Stimulated activated naive CD8-positive, alpha-beta T cell treated with anti-CD3 and anti-CD28 coated beads, Interleukin-15, Interleukin-2, amounts not matched to agents 100 ng/mL and 50 ng/mL, for 24 hours (primary cell): Measurements from ENCODE around the gene SUCLG2.

Source experiments
- H3K27ac Mint-ChIP-seq: one replicate; pipeline ENCODE4 v1.8.0; 2021; ENCODE audit warnings: mild to moderate bottlenecking, mixed read lengths
- H3K27me3 Mint-ChIP-seq: one replicate; pipeline ENCODE4 v1.8.0; 2021; ENCODE audit warnings: mixed read lengths
- H3K36me3 Mint-ChIP-seq: one replicate; pipeline ENCODE4 v1.8.0; 2021; ENCODE audit warnings: low read depth, mixed read lengths
- H3K4me1 Mint-ChIP-seq: one replicate; pipeline ENCODE4 v1.8.0; 2021; ENCODE audit warnings: low read depth, mixed read lengths
- H3K4me3 Mint-ChIP-seq: one replicate; pipeline ENCODE4 v1.8.0; 2021; ENCODE audit warnings: mild to moderate bottlenecking, mixed read lengths
- H3K9me3 Mint-ChIP-seq: one replicate; pipeline ENCODE4 v1.8.0; 2021; ENCODE audit warnings: mixed read lengths

Gene SUCLG2

DNA sequence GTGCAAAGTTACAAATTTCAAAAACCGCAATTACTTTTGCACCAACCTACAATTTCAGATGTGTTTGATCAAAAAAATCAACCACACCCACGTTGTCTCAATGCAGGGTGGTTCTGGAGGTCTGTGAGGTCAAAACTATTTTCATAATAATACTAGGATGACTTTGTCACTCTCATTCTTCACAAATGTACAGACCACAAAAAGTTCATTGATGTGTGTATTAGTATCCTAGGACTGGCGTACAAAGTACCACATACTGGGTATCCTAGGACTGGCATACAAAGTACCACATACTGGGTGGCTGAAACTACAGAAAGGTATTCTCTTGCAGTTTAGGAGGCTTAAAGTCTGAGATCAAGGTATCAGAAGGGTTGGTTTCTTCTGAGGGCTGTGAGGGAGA, 13.0 kb downstream of the SUCLG2 start:
- H3K4me1 Mint-ChIP-seq: peaks cover 78% of the 10 kb centered on the region
- H3K9me3 Mint-ChIP-seq: no peaks in the 10 kb centered on the region
- H3K27me3 Mint-ChIP-seq: no peaks in the 10 kb centered on the region
- peaks cover 86% of the 10 kb centered on the region for H3K36me3 Mint-ChIP-seq
- H3K27ac Mint-ChIP-seq: no peak overlapping the region
- H3K4me3 Mint-ChIP-seq: no peak overlapping the region

DNA sequence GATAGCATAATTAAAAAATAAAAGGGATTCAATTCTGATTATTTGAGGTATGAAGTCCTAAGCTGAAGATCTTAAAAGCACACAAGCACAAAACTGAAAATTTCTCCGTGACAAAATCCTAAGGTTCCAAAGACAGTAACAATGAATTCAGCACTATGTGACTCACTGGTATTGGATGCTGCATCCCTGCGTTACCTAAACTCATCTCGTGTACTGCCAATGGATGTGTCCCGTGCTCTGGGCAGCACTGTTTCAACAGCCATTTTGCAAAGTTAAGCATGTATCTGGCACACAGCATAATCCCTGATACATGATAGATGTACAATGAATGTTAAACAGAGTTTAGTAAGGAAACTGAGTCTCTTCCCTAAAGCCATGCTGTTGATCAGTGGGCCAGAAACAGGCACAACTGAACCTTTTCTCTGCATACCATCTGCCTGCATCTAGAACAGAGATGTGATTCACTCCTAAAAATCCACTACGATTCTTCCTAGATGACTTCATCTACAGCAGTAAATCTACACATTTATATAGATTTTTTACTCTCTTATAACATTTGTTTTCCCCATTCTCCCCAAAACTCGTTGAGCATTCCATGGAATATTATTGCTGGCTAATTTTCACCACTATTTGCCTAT, 14.3 kb downstream of the SUCLG2 start:
- peaks cover 79% of the 10 kb centered on the region for H3K4me1 Mint-ChIP-seq
- H3K4me3 Mint-ChIP-seq: no peak overlapping the region
- H3K27me3 Mint-ChIP-seq: no peaks in the 10 kb centered on the region
- no peaks in the 10 kb centered on the region for H3K9me3 Mint-ChIP-seq
- peaks cover 86% of the 10 kb centered on the region for H3K36me3 Mint-ChIP-seq
- H3K27ac Mint-ChIP-seq: no peak overlapping the region

DNA sequence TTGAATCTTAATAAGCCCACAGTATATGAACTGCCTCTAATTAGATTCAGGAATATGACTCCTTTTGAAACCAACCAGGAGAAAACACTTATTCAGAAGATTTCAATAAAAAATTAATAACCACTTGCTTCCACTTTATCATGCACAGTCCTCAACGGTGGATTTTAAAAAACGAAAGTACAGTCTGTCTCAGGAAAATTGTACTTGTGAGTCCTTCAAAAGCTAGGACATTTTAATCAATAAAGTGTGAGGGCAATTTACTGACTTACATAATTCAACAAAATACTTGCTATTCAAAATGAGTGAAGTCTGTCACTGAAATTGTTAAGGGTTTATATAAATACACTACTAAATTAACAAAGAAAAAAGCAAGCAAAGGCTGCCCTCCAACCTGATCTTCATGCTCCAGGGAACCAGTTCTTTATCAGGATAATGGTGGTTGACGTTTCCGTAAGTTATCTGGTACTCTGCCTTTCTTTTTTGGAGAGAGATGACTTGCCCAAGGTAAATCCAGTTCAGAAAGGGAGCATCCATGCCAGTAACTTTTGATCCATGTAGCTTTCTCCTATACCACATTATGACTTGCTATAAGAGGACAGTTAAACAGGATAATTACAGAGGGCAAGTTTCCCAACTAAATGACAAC, 17.0 kb downstream of the SUCLG2 start:
- no peaks in the 10 kb centered on the region for H3K27me3 Mint-ChIP-seq
- peaks cover 77% of the 10 kb centered on the region for H3K36me3 Mint-ChIP-seq
- H3K4me3 Mint-ChIP-seq: no peak overlapping the region
- no peak overlapping the region for H3K27ac Mint-ChIP-seq
- no peaks in the 10 kb centered on the region for H3K9me3 Mint-ChIP-seq
- H3K4me1 Mint-ChIP-seq: peaks cover 83% of the 10 kb centered on the region

DNA sequence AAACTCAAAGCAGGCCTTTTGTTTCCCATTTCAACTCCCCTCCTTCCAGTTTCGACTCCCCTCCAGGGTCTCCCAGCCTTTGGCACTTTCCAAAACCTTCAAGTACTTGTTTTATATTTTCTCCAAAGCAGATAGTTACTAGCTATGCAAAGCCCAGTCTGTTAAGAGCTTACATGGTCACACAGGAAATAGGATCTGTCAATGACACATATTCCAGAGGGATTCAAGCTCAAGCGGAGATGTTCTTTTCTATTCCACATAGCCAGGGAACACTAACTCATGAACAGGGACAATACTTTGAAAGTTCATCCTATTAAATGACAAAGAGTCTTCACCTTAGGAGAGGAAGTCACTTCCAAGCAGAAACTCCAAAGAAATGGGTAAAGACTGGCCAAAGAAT, 18.6 kb downstream of the SUCLG2 start:
- Mint-ChIP-seq H3K4me3 (peak overlapping the region; percentile 37), H3K36me3 (peaks cover 75% of the 10 kb centered on the region), H3K27me3 (no peaks in the 10 kb centered on the region), H3K27ac (peak overlapping the region; percentile 36), H3K4me1 (peaks cover 72% of the 10 kb centered on the region), H3K9me3 (no peaks in the 10 kb centered on the region)

DNA sequence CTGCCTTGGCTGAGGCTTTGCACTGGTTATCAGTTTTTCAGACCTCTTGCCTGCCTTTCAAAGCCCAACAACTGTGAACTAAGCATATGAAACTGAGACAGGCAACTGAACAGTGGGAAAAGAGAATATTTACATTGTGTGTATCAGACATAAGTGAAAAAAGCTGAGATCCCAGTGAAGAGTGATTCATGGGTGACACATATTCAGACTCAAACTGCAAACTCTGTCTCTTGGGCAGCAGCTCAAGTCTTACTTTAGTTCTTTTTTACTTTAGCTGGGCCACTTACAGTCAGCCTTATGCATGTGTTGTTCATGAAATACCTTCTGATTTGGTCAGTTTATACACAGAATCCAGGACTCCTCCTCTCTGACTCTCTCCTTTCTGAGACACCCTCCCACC, 19.2 kb downstream of the SUCLG2 start:
- peak overlapping the region; percentile 37 for H3K4me3 Mint-ChIP-seq
- H3K27ac Mint-ChIP-seq: peak overlapping the region; percentile 76
- H3K27me3 Mint-ChIP-seq: no peaks in the 10 kb centered on the region
- H3K4me1 Mint-ChIP-seq: peaks cover 72% of the 10 kb centered on the region
- H3K9me3 Mint-ChIP-seq: no peaks in the 10 kb centered on the region
- H3K36me3 Mint-ChIP-seq: peaks cover 72% of the 10 kb centered on the region

DNA sequence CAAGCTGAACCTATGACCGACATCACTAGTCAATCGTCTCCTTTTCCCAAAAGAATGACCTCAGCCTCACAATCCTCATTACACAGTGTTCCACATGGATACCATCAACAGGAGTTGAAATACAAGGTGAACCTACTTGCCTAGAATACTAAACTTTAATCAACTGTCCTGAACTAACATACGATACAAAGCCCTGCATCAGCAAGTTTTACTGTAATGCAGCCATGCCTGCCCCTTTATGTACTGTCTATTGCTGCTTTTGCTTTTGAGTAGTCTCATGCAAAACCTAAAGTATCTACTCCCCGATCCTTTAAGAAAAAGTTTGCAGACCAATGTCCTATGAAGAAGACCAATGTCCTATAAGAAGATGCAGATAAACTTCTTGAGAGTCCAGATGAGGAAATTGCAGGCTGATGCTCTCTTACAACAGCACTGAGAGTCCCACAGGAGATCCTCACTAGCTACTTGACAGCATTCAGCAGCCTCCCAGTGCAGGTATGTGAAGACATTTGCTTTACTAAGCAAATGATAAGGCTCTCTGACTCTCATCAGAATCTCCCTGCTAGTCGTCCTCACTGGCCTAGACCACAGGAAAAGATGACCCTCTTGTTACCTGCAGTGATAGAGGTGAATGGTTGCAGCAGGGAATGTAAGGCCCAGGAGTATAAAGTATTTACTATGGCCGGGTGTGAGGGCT, 23.6 kb downstream of the SUCLG2 start:
- Mint-ChIP-seq H3K27me3 (no peaks in the 10 kb centered on the region), H3K36me3 (peaks cover 68% of the 10 kb centered on the region)

DNA sequence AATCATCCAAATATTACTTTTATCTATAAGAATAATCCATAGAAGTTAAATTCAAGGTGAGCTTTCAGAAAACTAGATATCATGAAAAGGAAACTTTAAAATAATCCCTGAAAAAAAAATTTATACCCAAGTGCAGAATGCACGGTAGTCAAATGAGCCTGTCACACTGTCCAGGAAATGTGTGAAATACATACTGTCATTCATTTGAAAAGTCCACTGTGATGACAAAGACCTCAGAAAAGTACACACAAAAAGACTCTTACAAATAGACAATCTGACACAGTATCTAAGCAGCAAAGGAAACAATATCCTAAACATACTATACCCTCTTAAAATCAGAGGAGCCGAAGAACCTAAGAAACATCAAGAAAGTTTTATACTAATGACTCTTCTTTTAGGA, 29.7 kb downstream of the SUCLG2 start:
- H3K27me3 Mint-ChIP-seq: no peaks in the 10 kb centered on the region
- H3K4me1 Mint-ChIP-seq: peaks cover 55% of the 10 kb centered on the region
- peaks cover 87% of the 10 kb centered on the region for H3K36me3 Mint-ChIP-seq
- no peak overlapping the region for H3K4me3 Mint-ChIP-seq
- peaks cover 4% of the 10 kb centered on the region for H3K9me3 Mint-ChIP-seq
- peak overlapping the region; percentile 37 for H3K27ac Mint-ChIP-seq

More for the DNA sequence above, 23.6 kb downstream of the SUCLG2 start:
- Mint-ChIP-seq H3K9me3 (peaks cover 4% of the 10 kb centered on the region), H3K4me3 (no peak overlapping the region), H3K27ac (no peak overlapping the region), H3K4me1 (peaks cover 51% of the 10 kb centered on the region)

DNA sequence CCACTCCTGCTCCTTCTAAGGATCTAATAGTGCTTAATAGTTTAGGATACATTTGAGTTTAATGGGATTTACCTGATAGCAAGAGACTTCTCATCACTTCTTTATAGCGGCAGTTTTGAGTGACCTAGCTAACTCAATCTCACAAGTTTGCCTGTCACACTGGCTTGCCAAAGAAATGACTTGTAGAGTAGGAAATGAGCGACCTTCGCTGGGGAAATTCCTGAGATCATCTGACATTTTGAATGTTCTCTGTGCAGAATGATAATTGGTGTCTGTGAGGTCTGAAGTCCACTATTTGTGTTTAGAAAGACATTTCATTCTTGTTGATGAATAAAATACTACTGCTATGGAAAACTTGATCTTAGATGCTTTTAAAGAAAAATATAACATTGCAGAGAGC, 30.3 kb downstream of the SUCLG2 start:
- H3K4me3 Mint-ChIP-seq: no peak overlapping the region
- H3K27ac Mint-ChIP-seq: peak overlapping the region; percentile 37
- peaks cover 55% of the 10 kb centered on the region for H3K4me1 Mint-ChIP-seq
- H3K27me3 Mint-ChIP-seq: no peaks in the 10 kb centered on the region
- H3K36me3 Mint-ChIP-seq: peaks cover 87% of the 10 kb centered on the region
- H3K9me3 Mint-ChIP-seq: peaks cover 4% of the 10 kb centered on the region

DNA sequence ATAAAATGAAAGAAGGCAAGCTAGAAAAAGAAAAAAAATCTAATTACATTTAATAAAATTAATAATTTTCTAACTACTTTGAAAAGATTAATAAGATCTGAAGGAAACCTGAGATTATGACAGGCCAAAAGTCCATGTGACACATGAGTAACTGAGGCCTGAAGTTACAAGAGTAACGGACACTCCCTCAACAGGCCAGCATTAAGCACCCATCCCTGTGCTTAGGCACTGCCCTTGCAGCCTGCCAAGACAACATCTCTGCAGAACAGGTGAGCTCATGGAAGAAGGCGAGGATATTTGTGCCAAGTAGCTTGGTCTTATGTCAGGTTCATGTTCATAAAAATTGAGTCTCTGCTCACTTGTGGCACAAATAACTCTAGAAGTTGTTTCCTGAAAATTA, 31.8 kb downstream of the SUCLG2 start:
- H3K4me1 Mint-ChIP-seq: peaks cover 45% of the 10 kb centered on the region

DNA sequence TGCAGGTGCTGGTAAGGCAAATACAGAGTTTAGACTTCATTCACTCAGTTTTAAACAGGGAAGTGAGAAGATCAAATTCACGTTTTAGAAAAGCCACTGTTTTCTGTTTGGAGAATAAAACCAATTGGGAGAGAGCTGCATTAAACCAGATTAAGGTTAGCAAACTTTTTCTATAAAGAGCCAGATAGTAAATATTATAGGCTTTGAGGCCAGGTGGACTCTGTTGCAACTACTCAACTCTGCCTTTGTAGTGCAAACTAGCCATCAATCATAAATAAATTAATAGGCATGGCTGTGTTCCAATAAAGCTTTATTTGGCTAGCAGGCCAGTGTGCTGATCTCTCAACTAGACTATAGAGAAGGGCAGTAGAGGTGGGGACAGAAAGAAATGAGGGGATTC, 33.5 kb downstream of the SUCLG2 start:
- Mint-ChIP-seq H3K36me3 (peaks cover 88% of the 10 kb centered on the region), H3K27ac (no peak overlapping the region), H3K9me3 (no peaks in the 10 kb centered on the region), H3K27me3 (no peaks in the 10 kb centered on the region), H3K4me1 (peaks cover 43% of the 10 kb centered on the region), H3K4me3 (no peak overlapping the region)

More for the DNA sequence above, 31.8 kb downstream of the SUCLG2 start:
- Mint-ChIP-seq H3K27me3 (no peaks in the 10 kb centered on the region), H3K36me3 (peaks cover 85% of the 10 kb centered on the region), H3K4me3 (no peak overlapping the region), H3K9me3 (peaks cover 4% of the 10 kb centered on the region), H3K27ac (no peak overlapping the region)

DNA sequence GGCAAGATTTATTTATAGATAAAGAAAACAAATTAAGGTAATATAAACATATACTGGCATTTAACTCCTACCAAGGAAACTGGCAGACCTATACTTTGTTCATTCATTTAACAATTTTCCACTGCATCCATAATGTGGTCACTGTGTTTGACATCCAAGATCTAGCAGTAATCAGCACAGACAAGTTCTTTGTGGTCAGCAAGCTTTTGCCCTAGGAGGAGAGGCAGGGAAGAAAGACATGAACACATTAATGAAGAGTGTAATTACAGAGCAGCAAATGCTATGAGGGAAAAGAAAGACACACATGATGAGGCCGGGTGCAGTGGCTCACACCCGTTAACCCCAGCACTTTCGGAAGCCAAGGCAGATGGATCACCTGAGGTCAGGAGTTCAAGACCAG, 34.4 kb downstream of the SUCLG2 start:
- no peaks in the 10 kb centered on the region for H3K9me3 Mint-ChIP-seq
- no peak overlapping the region for H3K27ac Mint-ChIP-seq
- H3K36me3 Mint-ChIP-seq: peaks cover 87% of the 10 kb centered on the region
- no peak overlapping the region for H3K4me3 Mint-ChIP-seq
- no peaks in the 10 kb centered on the region for H3K27me3 Mint-ChIP-seq
- H3K4me1 Mint-ChIP-seq: peaks cover 37% of the 10 kb centered on the region

DNA sequence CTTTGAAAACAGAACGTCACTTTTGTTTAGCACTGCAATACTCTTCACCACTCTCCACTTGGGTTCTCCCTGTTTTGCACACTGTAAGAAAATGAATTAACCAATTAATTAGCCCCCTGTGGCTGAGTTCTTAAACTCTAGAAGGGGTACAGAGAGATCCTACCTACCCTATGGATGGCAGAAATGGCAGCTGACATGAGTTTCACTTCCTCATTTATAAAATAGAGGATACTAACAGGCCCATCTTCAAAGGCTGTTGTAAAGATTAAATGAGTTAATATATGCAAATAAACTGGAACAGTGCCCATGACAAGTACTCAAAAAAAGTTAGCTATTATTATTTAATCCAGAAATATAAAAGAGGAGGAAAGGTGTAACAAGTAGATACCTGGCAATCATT, 36.9 kb downstream of the SUCLG2 start:
- H3K9me3 Mint-ChIP-seq: no peaks in the 10 kb centered on the region
- no peaks in the 10 kb centered on the region for H3K27me3 Mint-ChIP-seq
- no peak overlapping the region for H3K27ac Mint-ChIP-seq
- peaks cover 84% of the 10 kb centered on the region for H3K36me3 Mint-ChIP-seq
- H3K4me3 Mint-ChIP-seq: no peak overlapping the region
- H3K4me1 Mint-ChIP-seq: peaks cover 15% of the 10 kb centered on the region

DNA sequence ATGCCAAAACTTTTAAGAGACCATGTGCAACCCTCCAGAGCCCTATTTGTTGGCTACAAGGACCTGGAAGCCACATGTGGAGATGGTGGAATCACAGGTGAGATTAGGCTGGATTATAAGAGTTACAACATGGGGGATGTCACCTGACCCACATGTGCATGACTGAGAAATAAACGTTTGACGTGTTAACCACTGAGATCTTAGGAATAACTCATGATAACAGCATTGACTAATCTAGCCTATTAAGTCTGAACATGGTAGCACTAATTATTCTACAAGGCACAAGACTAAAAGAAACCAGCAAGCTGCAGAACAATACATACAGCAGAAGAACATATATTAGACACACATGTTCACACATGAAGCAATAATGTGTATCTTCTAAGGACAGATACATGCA, 38.4 kb downstream of the SUCLG2 start:
- no peaks in the 10 kb centered on the region for H3K9me3 Mint-ChIP-seq
- peaks cover 85% of the 10 kb centered on the region for H3K36me3 Mint-ChIP-seq
- no peaks in the 10 kb centered on the region for H3K27me3 Mint-ChIP-seq
- H3K4me3 Mint-ChIP-seq: no peak overlapping the region
- H3K27ac Mint-ChIP-seq: no peak overlapping the region
- peaks cover 18% of the 10 kb centered on the region for H3K4me1 Mint-ChIP-seq

DNA sequence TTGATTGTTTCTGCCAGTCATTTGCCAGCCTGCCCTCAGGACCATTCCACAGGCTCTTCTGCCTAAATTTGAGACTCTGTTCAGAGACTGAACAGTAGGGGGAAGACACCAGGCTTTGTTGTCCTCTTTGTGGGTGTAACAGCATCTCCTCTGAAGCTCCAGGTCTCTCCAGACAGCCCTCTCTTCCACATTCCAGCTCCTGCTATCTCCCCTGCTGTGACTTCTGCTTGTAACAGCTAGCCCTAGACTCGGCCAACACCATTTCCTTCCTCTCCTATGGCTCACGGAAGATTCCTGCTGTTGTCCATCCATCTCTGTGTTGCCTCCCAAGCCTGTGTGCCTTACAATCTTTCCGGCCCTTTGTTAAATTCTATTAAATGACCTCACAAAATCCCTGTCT, 40.2 kb downstream of the SUCLG2 start:
- H3K36me3 Mint-ChIP-seq: peaks cover 88% of the 10 kb centered on the region
- no peak overlapping the region for H3K27ac Mint-ChIP-seq
- peaks cover 28% of the 10 kb centered on the region for H3K4me1 Mint-ChIP-seq

DNA sequence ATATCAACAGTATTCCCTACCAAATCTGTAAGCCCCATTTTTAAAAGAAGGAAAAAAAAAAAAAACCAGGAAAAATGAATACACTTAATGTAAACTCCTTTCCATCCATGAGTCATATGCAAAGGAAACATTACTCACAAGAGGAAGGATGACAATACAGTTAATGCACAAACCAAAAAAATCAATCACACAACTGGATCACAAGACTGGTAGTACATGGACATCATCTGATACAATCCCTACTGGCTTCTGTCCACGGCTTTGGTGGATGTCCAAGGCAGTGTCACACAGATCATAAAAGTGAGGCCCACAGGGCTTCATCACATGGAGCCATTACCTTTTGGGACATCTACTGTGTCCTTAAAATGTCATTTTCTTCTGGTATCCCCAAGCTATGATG, 44.0 kb downstream of the SUCLG2 start:
- peak overlapping the region; percentile 52 for H3K27ac Mint-ChIP-seq
- H3K4me1 Mint-ChIP-seq: peaks cover 38% of the 10 kb centered on the region
- H3K9me3 Mint-ChIP-seq: peaks cover 4% of the 10 kb centered on the region
- H3K36me3 Mint-ChIP-seq: peaks cover 93% of the 10 kb centered on the region
- no peak overlapping the region for H3K4me3 Mint-ChIP-seq
- H3K27me3 Mint-ChIP-seq: no peaks in the 10 kb centered on the region

More for the DNA sequence above, 40.2 kb downstream of the SUCLG2 start:
- Mint-ChIP-seq H3K9me3 (no peaks in the 10 kb centered on the region), H3K4me3 (no peak overlapping the region), H3K27me3 (no peaks in the 10 kb centered on the region)
